Right lobe of liver (tissue), 6 donors: ENCODE measurements around the gene HOXB3. TPM values are rescaled to one million over a fixed set of nuclear protein-coding genes. Genes with fewer than 3 reads are reported as not detected.
A peak's percentile ranks its signal among the peaks of the same experiment; 100 is the strongest.

Source experiments
- ATAC-seq, 4 donors: fragments of 200-7000 bp; cut with Tn5 transposase; one replicate each; pipeline ENCODE4 v1.9.1; 2020; ENCODE audit warnings: mild to moderate bottlenecking in 4 of 4, moderate library complexity in 4 of 4
- DNase-seq, 3 donors: peaks; one replicate each; pipeline ENCODE4 v3.0.0-alpha.2; 2020
- H3K27ac ChIP-seq, 3 donors: fragments of 200-600 bp; one replicate each; pipeline ENCODE4 v1.8.0; 2022
- H3K27me3 ChIP-seq, 2 donors: fragments of 200-600 bp; one replicate each; pipeline ENCODE4 v1.8.0; 2022
- H3K36me3 ChIP-seq, 4 donors: fragments of 200-600 bp; sonication (generic) in 1 of 4; one replicate each; pipeline versions ENCODE4 v1.5.1 to v1.8.0; 2017 to 2022; ENCODE audit warnings: control low read depth in 1 of 4
- H3K4me1 ChIP-seq, 4 donors: fragments of 200-600 bp; sonication (generic) in 1 of 4; one replicate each; pipeline versions ENCODE4 v1.5.1 to v1.8.0; 2017 to 2022; ENCODE audit warnings: control low read depth in 1 of 4
- H3K4me3 ChIP-seq, 3 donors: fragments of 200-600 bp; one replicate each; pipeline ENCODE4 v1.8.0; 2022
- H3K9me3 ChIP-seq, 4 donors: fragments of 200-600 bp; sonication (generic) in 1 of 4; one replicate each; pipeline versions ENCODE4 v1.5.1 to v1.8.0; 2017 to 2022; ENCODE audit warnings: control low read depth in 1 of 4
- POLR2A ChIP-seq: fragments of 450-650 bp; IDR thresholded peaks from one replicate; pipeline ENCODE4 v1.6.1; 2017; ENCODE audit warnings: antibody characterized with exemption, mild to moderate bottlenecking
- WGBS: methylation state at CpG from one replicate; pipeline ENCODE4 v1.1.6; 2018; ENCODE audit warnings: low coverage, low lambda C conversion rate; ENCODE audit not compliant: insufficient coverage; ENCODE audit errors: missing lambda C conversion rate; 5-methylcytosine and 5-hydroxymethylcytosine counted together
- intact Hi-C, 2 donors: fragments of 100-400 bp; cut with DNase I; formaldehyde crosslinking; loops; one replicate each; pipeline versions ENCODE4 v1.11.2 to v1.14.1; 2022
- total RNA-seq, 6 experiments: library from RNA; depleted of rRNA in 2 of 6; stranded (reverse); fragments of >200 nt in 2 of 6; fragmentation: NEBNext Ultra II Directional in 3 of 6; extraction: Animal tissue kit (Norgen Biotek cat#: 25700) in 3 of 6; gene quantifications; one replicate each; pipeline versions ENCODE4 v1.1.0 to v1.2.4, GENCODE V29; 2016 to 2023
- TF ChIP-seq, protein P1 (sequence below), 4 donors: fragments of 200-600 bp in 3 of 4; fragments of 450-650 bp in 1 of 4; IDR thresholded peaks; one replicate each; pipeline versions ENCODE4 v1.5.1 to v1.8.0; 2016 to 2022; ENCODE audit warnings: antibody characterized with exemption in 4 of 4, mild to moderate bottlenecking in 2 of 4
- donor health status: DM: no; HTN: yes; CAD: no.
- donor health status: DM: no; HTN: no; CAD: no.
- donor health status: DM: no; HTN: no; CAD: no.
- donor health status: DM: no; HTN: yes; CAD: no.
- donor health status: DM: no; HTN: yes; CAD: no.

HOXB3 gene
- total RNA-seq, 6 experiments from 2014 or later, result 0.99 to 3.2 (median 2.6) TPM

DNA sequence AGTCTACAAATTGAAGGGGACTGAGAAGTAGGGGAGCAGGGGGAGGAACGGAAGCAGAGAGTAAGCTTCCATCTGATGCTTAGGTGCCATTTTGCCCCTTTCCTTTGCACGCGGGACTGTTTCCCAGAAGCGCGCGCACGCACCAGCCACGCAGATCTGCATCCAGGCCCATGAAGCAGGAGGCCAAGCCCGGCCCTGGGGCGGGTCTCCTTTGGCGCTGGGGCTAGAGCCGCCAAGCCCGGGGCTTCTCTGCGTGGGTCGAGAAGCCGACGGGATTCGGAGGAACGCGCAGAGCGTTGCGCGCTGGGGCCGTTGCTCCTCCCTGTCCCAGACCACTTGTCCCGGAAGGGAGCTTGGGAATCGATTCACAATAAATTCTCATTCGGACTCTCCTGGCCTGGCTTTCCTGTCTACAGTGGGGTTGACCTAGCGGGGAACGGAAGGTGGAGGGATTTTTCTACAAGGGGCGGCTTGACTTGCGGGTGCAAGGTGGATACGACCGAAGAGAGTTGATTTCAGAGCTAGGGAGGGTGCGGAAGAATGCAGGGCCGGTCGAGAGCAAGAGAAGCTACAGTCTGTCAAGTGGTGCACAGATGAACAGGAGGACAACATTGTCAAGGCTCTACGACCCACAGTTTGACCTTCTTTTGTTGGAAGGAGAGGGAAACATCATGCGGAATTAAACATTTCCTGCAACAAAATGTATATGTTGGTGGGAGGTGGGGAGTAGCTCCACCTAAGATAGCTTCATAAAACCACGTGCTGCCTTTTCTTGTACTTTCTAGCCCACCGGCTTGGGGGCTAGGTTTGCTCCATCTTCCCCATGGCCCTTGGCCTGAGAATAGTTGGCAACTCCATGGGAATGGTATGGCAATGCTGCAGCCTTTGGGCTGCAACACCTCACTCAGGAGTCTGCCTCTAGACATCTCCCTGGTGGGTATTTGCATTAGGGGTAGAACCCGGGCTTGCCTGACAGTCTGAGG lies 31.7 kb upstream of the HOXB3 start:
- Histone ChIP-seq H3K27me3 (peaks cover 22 to 72% of the 10 kb centered on the region in 2 donors), H3K36me3 (no peaks in the 10 kb centered on the region), H3K4me3 (no peak overlapping the region), H3K9me3 (no peaks in the 10 kb centered on the region), H3K27ac (no peak overlapping the region), H3K4me1 (peaks cover 0 to 17% (median 2%) of the 10 kb centered on the region in 4 donors)
- intact Hi-C loops, result no loop called here
- DNase-seq, result no peak
- ATAC-seq, result no peak
- 17% methylated on average over 15 of the region's 41 CpGs for WGBS
- TF ChIP-seq, protein P1, sequence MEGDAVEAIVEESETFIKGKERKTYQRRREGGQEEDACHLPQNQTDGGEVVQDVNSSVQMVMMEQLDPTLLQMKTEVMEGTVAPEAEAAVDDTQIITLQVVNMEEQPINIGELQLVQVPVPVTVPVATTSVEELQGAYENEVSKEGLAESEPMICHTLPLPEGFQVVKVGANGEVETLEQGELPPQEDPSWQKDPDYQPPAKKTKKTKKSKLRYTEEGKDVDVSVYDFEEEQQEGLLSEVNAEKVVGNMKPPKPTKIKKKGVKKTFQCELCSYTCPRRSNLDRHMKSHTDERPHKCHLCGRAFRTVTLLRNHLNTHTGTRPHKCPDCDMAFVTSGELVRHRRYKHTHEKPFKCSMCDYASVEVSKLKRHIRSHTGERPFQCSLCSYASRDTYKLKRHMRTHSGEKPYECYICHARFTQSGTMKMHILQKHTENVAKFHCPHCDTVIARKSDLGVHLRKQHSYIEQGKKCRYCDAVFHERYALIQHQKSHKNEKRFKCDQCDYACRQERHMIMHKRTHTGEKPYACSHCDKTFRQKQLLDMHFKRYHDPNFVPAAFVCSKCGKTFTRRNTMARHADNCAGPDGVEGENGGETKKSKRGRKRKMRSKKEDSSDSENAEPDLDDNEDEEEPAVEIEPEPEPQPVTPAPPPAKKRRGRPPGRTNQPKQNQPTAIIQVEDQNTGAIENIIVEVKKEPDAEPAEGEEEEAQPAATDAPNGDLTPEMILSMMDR (IDR thresholded peaks at IDR 0.05), result no peak
- TF ChIP-seq POLR2A, result no peak

DNA sequence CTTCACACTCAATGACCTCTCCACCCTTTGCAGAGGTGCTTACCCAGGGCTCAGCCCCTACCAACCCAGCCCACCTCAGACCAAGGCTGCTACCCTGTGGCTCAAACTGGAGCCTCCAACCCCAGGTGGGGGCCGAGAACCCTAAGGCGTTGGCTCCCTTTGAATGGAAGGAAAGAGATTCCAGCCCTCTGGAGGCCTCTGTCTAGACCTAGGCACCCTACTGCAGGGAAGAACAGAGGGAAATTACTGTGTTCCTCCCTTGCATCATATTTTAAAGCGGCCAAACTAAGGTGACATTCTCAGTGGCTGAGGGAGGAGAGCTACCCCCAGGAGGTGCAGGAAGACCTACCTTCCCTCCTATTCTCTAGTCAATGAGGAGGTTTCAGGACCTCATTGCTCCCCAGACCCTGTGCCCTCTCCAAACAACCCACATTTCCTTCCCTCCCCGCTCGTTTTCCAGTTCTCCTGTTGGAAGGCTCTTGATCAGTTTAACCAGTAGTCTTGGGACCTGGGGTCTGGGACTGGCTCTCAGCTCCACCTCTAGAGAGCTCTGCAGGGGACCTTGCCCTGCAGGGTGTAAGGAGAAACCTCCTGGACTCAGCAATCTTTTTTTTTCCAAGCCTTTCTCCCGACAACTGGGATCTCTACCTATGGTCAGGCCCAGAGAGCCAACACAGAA lies 30.6 kb upstream of the HOXB3 start:
- H3K9me3 ChIP-seq, result no peaks in the 10 kb centered on the region
- peaks cover 33 to 75% of the 10 kb centered on the region in 2 donors for H3K27me3 ChIP-seq
- WGBS, result 20% methylated on average over 4 of the region's 6 CpGs
- H3K36me3 ChIP-seq, result no peaks in the 10 kb centered on the region
- ATAC-seq, result no peak
- peaks cover 0 to 8% (median 0%) of the 10 kb centered on the region in 4 donors for H3K4me1 ChIP-seq
- H3K27ac ChIP-seq, result no peak overlapping the region
- no peak overlapping the region for H3K4me3 ChIP-seq
- intact Hi-C loops, result no loop called here
- DNase-seq, result no peak
- TF ChIP-seq, protein P1 (IDR thresholded peaks at IDR 0.05), result no peak
- no peak for TF ChIP-seq POLR2A

DNA sequence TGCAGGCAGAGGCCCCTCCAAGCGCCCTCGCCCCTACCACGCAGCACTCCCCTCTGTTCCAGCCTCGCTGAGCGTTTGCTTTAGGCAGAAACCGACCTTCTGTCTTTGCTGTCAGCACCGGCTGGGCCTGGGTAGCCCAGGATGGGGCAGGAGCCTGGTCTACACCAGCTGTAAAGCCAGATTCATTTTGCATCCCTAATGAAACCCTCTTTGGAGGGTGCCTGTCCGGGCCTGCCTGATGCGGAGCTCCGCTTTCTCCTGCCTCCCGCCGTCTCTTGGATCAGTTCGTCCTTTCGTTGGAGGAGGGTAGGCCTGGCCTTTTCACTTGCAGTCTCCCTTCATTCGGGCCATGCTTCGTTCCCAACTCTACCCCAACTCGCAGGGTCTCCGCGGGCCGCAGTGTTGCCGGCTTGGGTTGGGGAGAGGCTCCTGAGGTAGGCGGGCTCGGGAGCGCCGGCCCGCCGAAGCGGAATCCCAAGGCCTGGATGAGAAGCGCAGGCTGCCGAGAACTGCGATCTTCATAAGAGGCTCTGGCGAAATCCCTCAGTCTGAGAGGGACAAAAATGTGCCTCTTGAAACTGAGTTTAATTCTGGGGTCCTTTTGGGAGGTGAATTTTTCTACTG lies 29.9 kb upstream of the HOXB3 start:
- Histone ChIP-seq H3K27ac (no peak overlapping the region), H3K4me3 (no peak overlapping the region), H3K36me3 (no peaks in the 10 kb centered on the region), H3K27me3 (peaks cover 30 to 73% of the 10 kb centered on the region in 2 donors), H3K4me1 (peaks cover 0 to 1% (median 0%) of the 10 kb centered on the region in 4 donors), H3K9me3 (no peaks in the 10 kb centered on the region)
- 22% methylated on average over 21 of the region's 32 CpGs for WGBS
- ATAC-seq, result no peak
- intact Hi-C loops, result loop anchor here in 1 of 2 donors (10.0 kb wide), 1 partner anchor 275 kb away; no protein-coding TSS in a partner anchor
- no peak for DNase-seq
- TF ChIP-seq POLR2A, result no peak
- TF ChIP-seq, protein P1 (IDR thresholded peaks at IDR 0.05), result no peak

DNA sequence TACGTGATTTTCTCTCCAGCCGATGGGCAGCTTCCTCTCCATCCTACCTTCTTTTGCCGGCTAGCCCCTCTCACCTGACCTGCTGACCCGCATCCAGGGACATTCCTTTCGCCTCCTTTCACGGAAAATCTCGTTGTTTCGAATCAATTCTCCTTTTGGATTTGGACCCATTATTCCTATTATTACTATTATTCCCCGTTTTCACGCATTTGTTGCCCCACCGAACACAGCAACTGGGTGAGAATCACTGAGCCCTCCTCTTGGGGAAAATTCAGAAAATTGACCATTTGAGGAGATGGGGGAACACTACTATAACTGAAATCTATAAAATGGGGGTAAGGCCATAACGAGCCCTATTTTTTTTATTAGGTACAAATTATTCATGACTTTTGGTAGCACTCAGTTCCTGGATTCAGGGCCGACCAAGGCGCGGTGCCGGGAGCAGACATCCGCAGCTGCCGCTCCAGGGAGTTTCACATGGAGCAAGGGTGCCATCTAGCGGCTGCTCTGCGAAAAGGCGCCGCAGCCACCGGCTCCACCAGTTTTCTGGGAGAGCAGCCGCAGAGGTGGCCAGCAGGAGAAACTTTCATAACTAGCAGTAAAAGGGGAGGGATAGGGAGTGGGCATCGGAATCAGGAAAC lies 28.3 kb upstream of the HOXB3 start:
- Histone ChIP-seq H3K27ac (no peak overlapping the region), H3K36me3 (no peaks in the 10 kb centered on the region), H3K9me3 (no peaks in the 10 kb centered on the region), H3K4me3 (no peak overlapping the region), H3K4me1 (peaks cover 0 to 4% (median 0%) of the 10 kb centered on the region in 4 donors), H3K27me3 (peaks cover 18 to 75% of the 10 kb centered on the region in 2 donors)
- DNase-seq (peak; percentile 87 to 90 (median 87)), ATAC-seq (peak; percentile 92 to 99 (median 97))
- 2% methylated on average over 25 of the region's 25 CpGs for WGBS
- TF ChIP-seq, protein P1 (IDR thresholded peaks at IDR 0.05), result peak; percentile 96 to 97 (median 97)
- no peak for TF ChIP-seq POLR2A
- intact Hi-C loops, result loop anchor here in 1 of 2 donors (10.0 kb wide), 1 partner anchor 274 kb away; no protein-coding TSS in a partner anchor
